GM12878 (cell line): ENCODE data around the gene NNMT. TPM values are rescaled to one million over a fixed set of nuclear protein-coding genes. Genes with fewer than 3 reads are reported as not detected.

ENCODE experiments used
- ATAC-seq: fragments of 200-7000 bp; cut with Tn5 transposase; 3 replicates; pipeline ENCODE4 v1.9.1; 2020; ENCODE audit warnings: mild to moderate bottlenecking, moderate library complexity
- BruUV-seq: library from RNA; stranded (reverse); fragments of 400-500 nt; replicated peaks from 2 replicates; lab custom pipeline; 2021; lab: Mats Ljungman, UMichigan
- CTCF ChIA-PET: fragments of 300-600 bp; sonication (Branson Sonifier 250); formaldehyde crosslinking; extraction: SDS; loops from one replicate; lab custom pipeline; 2021; ENCODE audit warnings: inconsistent platforms; lab: Yijun Ruan, JAX
- POLR2A ChIA-PET: fragments of 350-600 bp; formaldehyde crosslinking; extraction: SDS; loops from one replicate; lab custom pipeline; 2021; ENCODE audit warnings: inconsistent platforms; lab: Charles Lee
- RAD21 ChIA-PET: fragments of 300-600 bp; sonication (Branson Sonifier 250); formaldehyde crosslinking; loops from one replicate; lab custom pipeline; 2023; ENCODE audit warnings: antibody characterized with exemption; ENCODE audit not compliant: unreplicated experiment; lab: Charles Lee
- SMC1A ChIA-PET: fragments of 300-600 bp; sonication (Branson Sonifier 250); formaldehyde crosslinking; loops from one replicate; lab custom pipeline; 2023; ENCODE audit not compliant: unreplicated experiment, uncharacterized antibody; lab: Charles Lee
- DNase-seq: peaks from one replicate; pipeline ENCODE4 v3.0.0-alpha.2; 2011; ENCODE audit warnings: low read depth, low spot score
- FAIRE-seq: peaks from 3 replicates; lab custom pipeline; 2011; peaks lifted over from hg19 to GRCh38; lab: Jason Lieb, UNC
- H2AFZ ChIP-seq: 2 replicates; pipeline ENCODE4 v1.6.0; 2011; ENCODE audit warnings: low read depth, low read length, control low read depth; ENCODE audit not compliant: control insufficient read depth
- H3K27ac ChIP-seq: 2 replicates; pipeline ENCODE4 v1.5.1; 2011; ENCODE audit warnings: control low read depth; ENCODE audit not compliant: control insufficient read depth, insufficient read depth
- H3K27me3 ChIP-seq, 2 experiments: replicated peaks in 1 of 2; 2 replicates each; pipeline versions ENCODE4 v1.6.0 to v1.6.1; 2011; ENCODE audit warnings: low read length in 1 of 2; ENCODE audit not compliant: control insufficient read depth in 2 of 2, insufficient read depth in 2 of 2
- H3K36me3 ChIP-seq, 2 experiments: 2 replicates each; pipeline ENCODE4 v1.5.1; 2011; ENCODE audit warnings: low read length in 1 of 2; ENCODE audit not compliant: control insufficient read depth in 2 of 2, insufficient read depth in 2 of 2
- H3K4me1 ChIP-seq: 2 replicates; pipeline ENCODE4 v1.6.1; 2011; ENCODE audit warnings: mild to moderate bottlenecking, low read length, moderate library complexity, mixed read lengths; ENCODE audit not compliant: control insufficient read depth, insufficient read depth
- H3K4me2 ChIP-seq: 2 replicates; pipeline ENCODE4 v1.6.0; 2011; ENCODE audit warnings: control low read depth; ENCODE audit not compliant: control insufficient read depth, insufficient read depth
- H3K4me3 ChIP-seq: fragments of 200-600 bp; sonication (generic); 2 replicates; pipeline ENCODE4 v1.5.1; 2016
- H3K79me2 ChIP-seq: 2 replicates; pipeline ENCODE4 v1.6.0; 2011; ENCODE audit warnings: low read length; ENCODE audit not compliant: control insufficient read depth, insufficient read depth
- H3K9ac ChIP-seq: 2 replicates; pipeline ENCODE4 v1.8.0; 2011; ENCODE audit warnings: low read length, control low read depth, mixed read lengths; ENCODE audit not compliant: control insufficient read depth, insufficient read depth
- H3K9me3 ChIP-seq: replicated peaks from 3 replicates; pipeline ENCODE4 v1.5.1; 2011; ENCODE audit warnings: mild to moderate bottlenecking, low read length; ENCODE audit not compliant: control insufficient read depth, insufficient read depth
- H4K20me1 ChIP-seq: 2 replicates; pipeline ENCODE4 v1.6.0; 2011; ENCODE audit not compliant: control insufficient read depth, insufficient read depth
- ASH2L ChIP-seq: fragments of 300-600, 200-600 bp; sonication (generic); IDR thresholded peaks from 2 replicates; pipeline ENCODE4 v1.6.1; 2017; ENCODE audit warnings: low read depth, mild to moderate bottlenecking, borderline replicate concordance
- CBFB ChIP-seq: IDR thresholded peaks from 2 replicates; pipeline ENCODE4 v1.6.1; 2016; ENCODE audit warnings: antibody characterized with exemption, low read depth
- CEBPB ChIP-seq, 2 experiments: fragments of 150-350 bp in 1 of 2; IDR thresholded peaks; 2 replicates each; pipeline ENCODE4 v1.6.1; 2012 to 2014; ENCODE audit warnings: low read depth in 2 of 2, low read length in 2 of 2, borderline replicate concordance in 1 of 2, inconsistent platforms in 1 of 2
- CHD2 ChIP-seq: IDR thresholded peaks from 2 replicates; pipeline ENCODE4 v1.6.1; 2011; ENCODE audit warnings: low read depth, low read length, improper control_type of control experiment, borderline replicate concordance
- ESRRA ChIP-seq: IDR thresholded peaks from 2 replicates; pipeline ENCODE4 v1.6.1; 2012; ENCODE audit warnings: mild to moderate bottlenecking, low read length, improper control_type of control experiment
- MEF2A ChIP-seq: IDR thresholded peaks from 2 replicates; pipeline ENCODE4 v1.6.1; 2011; ENCODE audit warnings: low read depth, mild to moderate bottlenecking, low read length, moderate library complexity; ENCODE audit not compliant: insufficient read depth
- MYC ChIP-seq: IDR thresholded peaks from 2 replicates; pipeline ENCODE4 v1.6.1; 2011; ENCODE audit warnings: mild to moderate bottlenecking, low read length, moderate library complexity, inconsistent platforms; ENCODE audit not compliant: insufficient read depth, insufficient replicate concordance, insufficient read length, severe bottlenecking
- RCOR1 ChIP-seq: conservative IDR thresholded peaks from 2 replicates; pipeline ENCODE4 v1.6.1; 2012; ENCODE audit warnings: low read depth, low read length, improper control_type of control experiment
- RELA ChIP-seq: fragments of 450-650 bp; IDR thresholded peaks from 2 replicates; pipeline ENCODE4 v1.8.0; 2014; ENCODE audit warnings: borderline replicate concordance; ENCODE audit not compliant: partially characterized antibody
- YY1 ChIP-seq: IDR thresholded peaks from 2 replicates; pipeline ENCODE4 v1.6.1; 2011; ENCODE audit warnings: low read depth, mild to moderate bottlenecking, low read length
- ZNF207 ChIP-seq: fragments of 450-650 bp; IDR thresholded peaks from 2 replicates; pipeline ENCODE4 v1.6.1; 2014; ENCODE audit warnings: antibody characterized with exemption, mild to moderate bottlenecking, borderline replicate concordance
- ZNF274 ChIP-seq: IDR thresholded peaks from one replicate; pipeline ENCODE4 v1.8.0; 2011; ENCODE audit not compliant: insufficient read length, insufficient read depth
- WGBS: methylation state at CpG from one replicate; pipeline ENCODE4 v1.1.6; 2016; ENCODE audit warnings: low lambda C conversion rate; ENCODE audit not compliant: insufficient replicate concordance, insufficient coverage; ENCODE audit errors: missing lambda C conversion rate; 5-methylcytosine and 5-hydroxymethylcytosine counted together
- in situ Hi-C: fragments of 300-500 bp; cut with MboI; formaldehyde crosslinking; loops from 9 replicates; pipeline ENCODE4 v1.14.3; 2018; ENCODE audit warnings: mixed read lengths
- intact Hi-C: fragments of 100-400 bp; cut with micrococcal nuclease; formaldehyde crosslinking; loops from one replicate; pipeline ENCODE4 v1.14.2; 2022; ENCODE audit not compliant: unreplicated experiment
- polyA plus RNA-seq, 11 experiments: library from polyadenylated mRNA; depleted of rRNA in 4 of 11; unstranded in 6 of 11; stranded (reverse) in 5 of 11; fragments of >200 nt; fragmentation: Nextera tagmentation in 4 of 11; fragmentation: Illumina TruSeq in 1 of 11; extraction: Ambion mirVana in 4 of 11; extraction: Trizol in 1 of 11; gene quantifications; 1 replicate in 1 of 11; 2 replicates in 10 of 11; pipeline versions ENCODE4 v1.2.1 to v1.2.3, GENCODE V29; 2011 to 2016; ENCODE audit warnings: inconsistent platforms in 2 of 11, missing spikeins in 2 of 11, low read depth in 1 of 11
- total RNA-seq, 4 experiments: library from RNA; depleted of rRNA in 3 of 4; stranded (reverse); fragments of >200 nt in 3 of 4; fragmentation: Illumina TruSeq in 1 of 4; extraction: Trizol in 1 of 4; gene quantifications; 2 replicates each; pipeline versions ENCODE4 v1.2.1 to v1.2.3, GENCODE V29; 2013 to 2021
- TF ChIP-seq, protein P1 (sequence below): IDR thresholded peaks from 2 replicates; pipeline ENCODE4 v1.6.1; 2011; ENCODE audit warnings: low read depth, mild to moderate bottlenecking, low read length, moderate library complexity, borderline replicate concordance; ENCODE audit errors: extremely low read depth

Gene NNMT
- total and polyA plus RNA-seq, 10 of the 15 experiments (the other 5 are each of a cell fraction or from before 2014, with no cell fraction given), result 0.46 TPM; not detected in 9

DNA sequence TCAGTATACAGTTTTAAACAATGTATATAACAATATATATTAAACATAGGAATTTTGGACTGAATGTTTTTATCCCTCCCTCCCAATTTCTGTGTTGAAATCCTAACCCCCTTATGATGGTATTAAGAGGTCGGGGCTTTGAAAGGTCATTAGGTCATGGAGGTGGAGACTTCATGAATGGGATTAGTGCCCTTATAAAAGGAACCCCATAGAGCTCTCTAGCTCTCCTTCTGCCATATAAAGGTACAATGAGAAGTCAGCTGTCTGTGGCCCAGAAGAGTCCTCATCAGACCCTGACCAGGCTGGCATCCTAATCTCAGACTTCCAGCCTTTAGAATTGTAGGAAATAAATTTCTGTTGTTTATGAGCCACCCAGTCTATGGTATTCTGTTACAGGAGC, 6.5 kb downstream of the NNMT start:
- H3K4me3 ChIP-seq, result no peak overlapping the region
- no peaks in the 10 kb centered on the region for H3K4me1 ChIP-seq
- TF ChIP-seq CBFB (no peak), RCOR1 (no peak), RELA (no peak), CEBPB (IDR thresholded peaks at IDR 0.05; ENCODE audit: borderline replicate concordance in 1 of 2, low read depth in 2 of 2, low read length in 2 of 2) (no peak), MEF2A (no peak)
- POLR2A ChIA-PET, result no interaction called here
- WGBS, result 0% methylated on average over 1 of the region's 1 CpG
- RAD21 ChIA-PET, result no interaction called here
- no peak for DNase-seq
- H4K20me1 ChIP-seq, result no peaks in the 10 kb centered on the region
- SMC1A ChIA-PET, result no interaction called here
- FAIRE-seq, result no peak
- no peaks in the 10 kb centered on the region for H3K79me2 ChIP-seq
- H3K27me3 ChIP-seq, result 0 out of 4 replicates have a peak, but pooled peaks cover 0 to 2% of the 10 kb centered on the region in 2 experiments
- H3K27ac ChIP-seq, result no peak overlapping the region
- no TSS peak for BruUV-seq
- intact Hi-C loops (no loop called here), in situ Hi-C loops (no loop called here)
- no peak overlapping the region for H3K9ac ChIP-seq
- H3K9me3 ChIP-seq, result no peaks in the 10 kb centered on the region
- CTCF ChIA-PET, result no interaction called here
- no peak overlapping the region for H2AFZ ChIP-seq
- no peak overlapping the region for H3K4me2 ChIP-seq
- ATAC-seq, result no peak
- H3K36me3 ChIP-seq, result no peaks in the 10 kb centered on the region

- Histone ChIP-seq H3K36me3 (no peaks in the 10 kb centered on the region), H3K4me3 (no peak overlapping the region), H2AFZ (no peak overlapping the region), H3K9me3 (no peaks in the 10 kb centered on the region), H4K20me1 (no peaks in the 10 kb centered on the region), H3K27ac (no peak overlapping the region), H3K9ac (no peak overlapping the region), H3K4me1 (no peaks in the 10 kb centered on the region), H3K27me3 (peaks cover under 1 to 4% of the 10 kb centered on the region in 2 experiments; a peak in 2 of 4 replicates), H3K4me2 (no peak overlapping the region), H3K79me2 (no peaks in the 10 kb centered on the region)
- intact Hi-C loops (no loop called here), in situ Hi-C loops (no loop called here)
- no peak for FAIRE-seq
- WGBS, result 35% methylated on average over 1 of the region's 1 CpG
- RAD21 ChIA-PET, result no interaction called here
- TF ChIP-seq, protein P1, sequence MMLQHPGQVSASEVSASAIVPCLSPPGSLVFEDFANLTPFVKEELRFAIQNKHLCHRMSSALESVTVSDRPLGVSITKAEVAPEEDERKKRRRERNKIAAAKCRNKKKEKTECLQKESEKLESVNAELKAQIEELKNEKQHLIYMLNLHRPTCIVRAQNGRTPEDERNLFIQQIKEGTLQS, result no peak
- TF ChIP-seq ASH2L (no peak), YY1 (no peak), ZNF207 (no peak), ESRRA (no peak), CHD2 (no peak), ZNF274 (no peak), MYC (no peak)
- POLR2A ChIA-PET, result no interaction called here
- BruUV-seq, result no TSS peak
- no peak for DNase-seq
- CTCF ChIA-PET, result interaction anchor here (1.0 kb wide), 1 partner anchor 43 kb away, joined by 3 read pairs; no protein-coding TSS in a partner anchor
- ATAC-seq, result no peak
- SMC1A ChIA-PET, result interaction anchor here (1.2 kb wide), 2 partner anchors 9 to 19 kb away, joined by 3 to 4 read pairs; no protein-coding TSS in a partner anchor
Measured at GRCh38 chr11:114304065-114304464, 7.9 kb downstream of the NNMT start.
